Measurements from ENCODE around the gene GBX1.

- TF ChIP-seq CTCF (IDR thresholded peaks at IDR 0.05; ENCODE audit: low read depth, low read length) (no peak), EZH2phosphoT487 (IDR thresholded peaks at IDR 0.05; ENCODE audit: low read depth) (no peak)
These were observed 57.1 kb downstream of the GBX1 start for GRCh38 chr7:151110236-151110940.
